ENCODE results near the gene FBXL17.

DNA sequence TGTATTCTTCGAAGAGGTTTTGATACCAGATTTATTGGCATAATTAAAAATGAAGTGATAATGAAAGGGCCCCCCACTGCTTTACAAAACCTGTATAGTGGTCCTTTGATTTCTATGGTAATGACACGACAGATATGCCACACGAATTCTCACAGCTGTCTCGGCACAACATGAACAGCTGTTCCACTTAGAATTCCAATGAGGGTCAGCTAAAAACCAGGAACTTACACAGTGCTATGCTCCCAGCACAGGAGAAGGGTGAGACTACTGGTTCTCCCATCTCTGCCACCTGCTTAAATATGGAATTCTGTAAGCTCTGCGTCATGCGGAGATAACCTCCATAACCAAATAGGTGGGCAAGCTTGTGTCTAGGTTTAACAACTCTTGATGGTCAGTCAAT, 528.2 kb downstream of the FBXL17 start:
- TF ChIP-seq EZH2 (IDR thresholded peaks at IDR 0.05; ENCODE audit: insufficient read depth, poor library complexity, severe bottlenecking) (no peak), EZH2phosphoT487 (IDR thresholded peaks at IDR 0.05; ENCODE audit: insufficient read depth, low read depth) (no peak)

Measured in GM23248 (cell line).